Stimulated activated CD4-positive, alpha-beta T cell treated with anti-CD3 and anti-CD28 coated beads, Interleukin-15, amount 100 ng/mL, for 1 hour (primary cell): ENCODE results near the gene FKBP5.

ENCODE experiments used
- DNase-seq, 2 donors: peaks; one replicate each; pipeline ENCODE4 v3.0.0-alpha.2; 2020; ENCODE audit warnings: low read depth in 1 of 2, low spot score in 1 of 2

Gene FKBP5

GRCh38 chr6:35665573-35665972, 23.1 kb downstream of the FKBP5 start:
- no peak for DNase-seq

- no peak for DNase-seq
Measured at GRCh38 chr6:35664945-35665344, 23.8 kb downstream of the FKBP5 start.

DNA sequence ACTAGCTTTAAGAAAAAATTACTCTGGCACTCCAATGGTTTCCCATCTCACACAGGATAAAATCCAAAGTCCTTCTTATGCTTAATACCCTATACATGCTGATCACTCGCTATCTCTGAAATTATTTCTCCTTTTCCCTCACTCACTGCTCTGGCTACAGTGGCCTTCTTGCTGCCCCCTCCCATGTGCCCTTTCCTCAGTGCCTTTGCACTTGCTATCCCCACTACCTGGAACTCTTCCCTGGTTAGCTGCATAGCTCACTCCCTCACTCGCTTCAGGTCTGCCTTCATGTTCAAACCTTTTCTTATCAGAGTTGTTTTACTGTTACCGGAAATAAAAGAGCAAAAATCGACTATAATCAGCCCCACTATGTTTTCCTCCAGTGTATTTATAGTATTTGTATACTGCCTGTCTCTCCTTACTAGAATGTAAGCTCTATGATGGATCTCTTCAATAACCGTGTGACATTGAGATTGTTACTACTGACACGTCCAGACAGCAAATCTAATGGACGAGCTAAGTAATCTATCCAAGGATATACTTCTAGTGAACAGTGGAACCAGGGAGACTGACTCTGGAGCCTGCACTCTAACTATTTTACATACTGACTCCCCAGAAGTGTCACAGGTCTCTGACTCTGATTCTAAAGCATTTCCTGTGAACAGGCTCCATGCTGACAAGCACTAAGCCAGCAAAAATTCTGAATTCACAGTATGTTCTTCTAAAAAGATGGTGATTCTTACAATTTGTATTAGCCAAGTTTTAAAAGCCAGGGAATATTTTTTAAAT, 25.1 kb downstream of the FKBP5 start:
- DNase-seq: no peak

- DNase-seq: no peak
Measured at GRCh38 chr6:35662999-35663398, 25.7 kb downstream of the FKBP5 start.

- no peak for DNase-seq
Measured at GRCh38 chr6:35654883-35655282, 33.8 kb downstream of the FKBP5 start.

- no peak for DNase-seq
Measured at GRCh38 chr6:35651244-35651643, 37.5 kb downstream of the FKBP5 start.

GRCh38 chr6:35650015-35650414, 38.7 kb downstream of the FKBP5 start:
- DNase-seq: no peak

- DNase-seq: no peak
Measured at GRCh38 chr6:35648203-35648602, 40.5 kb downstream of the FKBP5 start.

- no peak for DNase-seq
Measured at GRCh38 chr6:35647400-35647799, 41.3 kb downstream of the FKBP5 start.

DNA sequence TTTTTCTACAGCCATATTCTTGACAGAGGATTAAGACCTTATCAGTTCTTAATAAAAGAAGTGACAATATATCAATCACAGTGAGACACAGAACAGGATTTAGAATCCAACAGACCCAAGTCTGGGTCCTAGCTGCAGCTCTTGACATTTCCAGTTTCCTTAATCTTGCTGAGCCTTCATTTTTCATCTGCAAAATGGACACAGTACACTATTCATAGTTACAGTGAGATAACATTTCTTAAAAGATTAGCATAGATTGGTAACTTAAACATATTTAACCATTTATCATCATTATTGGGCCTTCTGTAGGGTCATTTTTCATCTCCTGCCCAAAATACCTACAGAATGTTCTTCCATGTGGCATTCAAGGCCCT, 45.6 kb downstream of the FKBP5 start:
- DNase-seq: no peak

DNA sequence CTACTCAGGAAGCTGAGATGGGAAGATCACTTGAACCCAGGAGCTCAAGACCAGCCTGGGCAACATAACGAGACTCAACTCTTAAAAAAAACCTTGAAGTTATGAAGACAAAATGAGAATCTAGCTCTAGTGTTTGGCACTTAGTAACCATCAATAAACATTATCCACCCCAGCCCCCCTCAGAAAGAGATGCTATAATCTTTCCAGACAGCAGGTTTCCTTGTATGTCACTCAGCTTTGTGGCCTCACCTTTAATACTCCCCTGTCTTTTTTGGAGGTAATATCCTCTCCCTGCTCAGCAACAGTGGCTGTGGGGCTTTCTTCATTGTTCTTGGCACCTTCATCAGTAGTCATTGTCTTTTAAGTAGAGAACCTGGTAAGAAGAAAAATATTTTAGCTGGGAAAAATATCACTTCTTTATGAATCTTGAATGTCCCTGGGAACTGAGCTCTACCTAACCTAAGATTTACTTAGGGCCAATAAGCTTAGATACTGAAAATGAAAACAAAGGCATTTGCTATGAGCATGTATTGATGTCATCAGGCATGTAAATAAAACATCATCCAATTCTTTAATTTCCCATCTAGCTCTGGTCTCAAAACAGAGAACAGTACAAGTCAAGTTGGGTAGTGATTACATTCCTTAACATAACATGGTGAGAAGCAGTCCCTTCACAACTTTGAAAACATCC, 46.1 kb downstream of the FKBP5 start:
- no peak for DNase-seq

- DNase-seq: no peak
Measured at GRCh38 chr6:35640017-35640664, 48.6 kb downstream of the FKBP5 start.

DNA sequence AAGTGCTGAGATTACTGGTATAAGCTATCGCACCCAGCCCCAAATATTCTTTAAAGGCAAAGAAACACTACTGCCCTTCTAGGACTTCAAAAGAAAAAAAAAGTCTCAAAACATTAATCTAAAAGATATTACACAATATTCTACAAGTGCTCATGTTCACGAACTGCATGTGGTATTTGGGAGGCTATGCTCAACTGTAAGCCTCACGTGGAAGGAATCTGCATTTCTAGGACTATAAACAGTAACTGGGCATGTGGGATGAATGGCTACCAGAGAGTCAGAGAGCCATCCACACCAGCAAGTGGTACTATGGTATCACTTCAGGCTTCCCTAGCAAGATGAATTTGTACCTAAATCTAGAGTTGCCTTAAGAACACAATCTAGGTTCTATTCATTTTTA, 50.0 kb downstream of the FKBP5 start:
- no peak for DNase-seq

DNA sequence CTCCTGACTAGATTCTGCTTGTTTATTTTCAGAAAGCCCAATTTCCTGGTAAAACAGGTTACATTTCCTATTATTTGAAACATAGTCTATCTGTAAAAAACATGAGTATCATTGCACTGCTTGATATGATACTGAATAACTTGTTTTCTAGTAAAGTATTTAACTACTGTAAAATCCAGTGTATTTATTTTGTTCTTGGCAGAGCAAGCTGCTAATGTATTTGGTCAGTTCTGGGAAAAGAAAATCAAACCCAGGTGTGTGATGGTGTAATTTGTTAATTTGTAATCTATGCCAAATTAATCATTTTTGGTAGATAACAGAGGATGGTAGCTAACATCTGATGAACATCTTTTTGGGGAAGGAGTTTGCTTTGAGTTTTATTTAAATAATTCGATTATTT, 50.8 kb downstream of the FKBP5 start:
- DNase-seq: no peak

GRCh38 chr6:35635601-35636597, 52.8 kb downstream of the FKBP5 start:
- no peak for DNase-seq

- DNase-seq: no peak
Measured at GRCh38 chr6:35634316-35634715, 54.4 kb downstream of the FKBP5 start.

DNA sequence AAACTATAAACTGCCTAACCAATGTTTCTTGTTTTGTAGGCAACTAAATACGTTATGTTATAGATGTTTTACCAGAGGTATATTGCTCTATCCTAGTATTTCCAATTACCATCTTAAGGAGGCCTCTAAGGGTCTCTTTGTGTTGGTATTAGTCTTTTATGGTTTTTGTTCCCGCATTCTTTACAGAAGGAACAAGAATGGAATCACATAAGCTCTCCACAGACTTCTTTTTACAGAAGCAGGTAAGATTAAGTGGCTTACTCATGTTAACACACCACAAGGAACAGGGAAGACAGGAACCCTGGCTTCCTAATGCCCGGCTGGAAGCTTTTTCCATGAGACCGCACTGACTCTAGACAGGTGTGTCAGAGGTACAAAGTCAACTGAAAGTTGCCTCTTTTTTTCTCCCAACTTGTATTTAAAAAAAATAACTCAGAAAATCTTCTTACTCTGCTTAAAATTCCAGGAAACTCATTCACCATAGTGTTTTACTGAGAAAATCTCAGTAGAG, 55.1 kb downstream of the FKBP5 start:
- DNase-seq: no peak

DNA sequence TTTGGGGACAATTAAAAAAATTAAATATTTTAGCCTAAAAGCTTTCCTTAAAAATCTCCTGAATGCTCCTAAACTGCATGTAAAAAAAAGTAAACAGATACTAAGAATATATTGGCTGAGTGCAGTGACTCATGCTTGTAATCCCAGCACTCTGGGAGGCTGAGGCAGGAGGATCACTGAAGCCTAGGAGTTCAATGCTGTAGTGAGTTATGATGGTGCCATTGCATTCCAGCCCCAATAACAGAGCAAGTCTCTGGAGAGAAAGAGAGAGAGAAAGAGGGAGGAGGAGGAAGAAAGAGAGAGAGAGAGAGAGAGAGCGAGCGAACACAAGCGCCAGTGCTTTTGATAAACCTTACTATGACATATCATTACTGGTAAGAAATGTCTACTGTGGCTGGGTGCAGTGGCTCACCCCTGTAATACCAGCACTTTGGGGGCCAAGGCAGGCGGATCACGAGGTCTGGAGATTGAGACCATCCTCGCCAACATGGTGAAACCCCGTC, 58.8 kb downstream of the FKBP5 start:
- DNase-seq: no peak

GRCh38 chr6:35626401-35626800, 62.3 kb downstream of the FKBP5 start:
- DNase-seq: no peak

DNA sequence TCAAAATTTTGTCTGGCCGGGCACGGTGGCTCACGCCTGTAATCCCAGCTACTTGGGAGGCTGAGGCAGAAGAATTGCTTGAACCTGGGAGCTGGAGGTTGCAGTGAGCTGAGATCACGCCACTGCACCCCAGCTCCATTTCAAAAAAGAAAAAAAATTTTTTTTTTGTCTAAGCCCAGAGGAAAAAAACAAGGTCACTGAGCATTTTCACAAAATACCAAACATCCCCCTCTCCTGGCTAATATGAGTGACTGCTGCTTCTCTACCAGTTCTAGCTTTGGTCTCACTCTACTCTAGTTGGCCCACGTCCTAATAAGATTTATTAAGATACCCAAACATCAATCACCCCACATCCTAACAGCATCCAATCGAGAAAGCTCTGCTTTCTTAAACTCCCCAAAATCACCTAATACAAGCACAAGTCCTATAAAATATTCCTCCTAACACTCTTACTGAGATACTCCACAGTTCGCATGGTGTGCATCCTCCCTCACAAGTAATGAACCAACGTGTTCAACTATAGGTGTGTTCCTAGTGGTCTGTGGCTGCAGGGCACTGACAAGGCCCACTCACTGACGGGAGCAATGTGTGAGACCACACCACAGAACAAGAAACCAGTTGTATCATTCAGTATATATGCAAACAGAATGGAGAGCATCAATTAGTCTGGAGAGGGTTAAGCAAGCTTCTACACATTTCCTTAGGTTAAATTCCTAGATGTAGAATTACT, 64.2 kb downstream of the FKBP5 start:
- DNase-seq: no peak
